Adipose tissue (tissue), 3 donors: ENCODE data around the gene NR4A1. TPM values are rescaled to one million over a fixed set of nuclear protein-coding genes. Genes with fewer than 3 reads are reported as not detected.

Experiments used
- H3K27ac ChIP-seq: one replicate; pipeline ENCODE4 v1.5.1; 2013; ENCODE audit warnings: low read depth, low read length
- WGBS, 3 donors: extraction: QIAGEN DNeasy Blood & Tissue Kit; methylation state at CpG; one replicate each; pipeline ENCODE4 v1.1.7; 2013; 5-methylcytosine and 5-hydroxymethylcytosine counted together
- polyA plus RNA-seq, 3 donors: library from polyadenylated mRNA; stranded (reverse); fragments of 200-250 nt; gene quantifications; one replicate each; pipeline ENCODE4 v1.2.3, GENCODE V29; 2013
- donor health status: healthy with polysubstance abuse.
- donor health status: Bipolar disorder and iron deficiency.
- donor health status: healthy.

Gene NR4A1
- polyA plus RNA-seq, 3 donors, result 41.8 to 1,093 (median 360) TPM

DNA sequence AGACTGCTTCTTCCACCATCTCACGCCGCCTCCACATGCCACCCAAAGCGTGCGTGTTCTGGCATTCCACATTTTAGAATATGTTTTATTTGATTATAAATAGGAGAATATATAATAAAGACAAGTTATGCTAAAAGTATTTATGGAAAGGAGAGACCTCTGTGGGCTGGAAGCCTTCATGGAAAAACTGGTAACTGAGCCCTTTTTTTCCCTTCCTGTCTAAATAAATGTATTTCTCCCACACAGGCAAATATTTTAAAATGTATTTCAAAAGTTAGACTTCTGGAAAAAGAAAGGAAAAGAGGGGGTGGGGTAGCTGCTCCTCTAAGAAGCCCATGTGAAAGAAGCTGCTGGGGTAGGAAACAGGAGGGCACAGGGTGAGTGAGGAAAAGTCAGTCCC is 16.1 kb upstream of the NR4A1 start:
- no peak overlapping the region for H3K27ac ChIP-seq
- 86 to 95% (median 89%) methylated on average over 4 of the region's 4 CpGs for WGBS, 3 donors

DNA sequence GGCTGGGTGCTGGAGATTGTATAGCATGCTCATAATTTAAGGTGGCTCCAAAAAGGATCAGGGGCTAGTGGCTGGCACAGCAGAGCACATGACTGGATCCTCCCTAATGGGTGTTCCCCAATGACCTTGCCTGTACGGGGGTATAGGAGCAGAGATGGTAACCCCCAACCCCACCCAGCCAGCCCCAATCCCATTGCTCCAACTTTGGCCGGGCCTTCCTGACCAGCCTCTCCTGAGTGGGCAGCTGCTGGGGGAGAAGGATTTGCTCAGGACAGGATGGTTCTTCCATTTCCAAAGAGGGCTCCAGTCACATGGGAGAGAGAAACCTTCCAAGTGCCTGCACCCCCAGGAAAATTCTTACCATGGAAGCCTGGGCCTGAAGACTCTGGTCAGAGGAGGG is 15.3 kb upstream of the NR4A1 start:
- no peak overlapping the region for H3K27ac ChIP-seq
- WGBS, 3 donors, result 69 to 85% (median 83%) methylated on average over 2 of the region's 2 CpGs

DNA sequence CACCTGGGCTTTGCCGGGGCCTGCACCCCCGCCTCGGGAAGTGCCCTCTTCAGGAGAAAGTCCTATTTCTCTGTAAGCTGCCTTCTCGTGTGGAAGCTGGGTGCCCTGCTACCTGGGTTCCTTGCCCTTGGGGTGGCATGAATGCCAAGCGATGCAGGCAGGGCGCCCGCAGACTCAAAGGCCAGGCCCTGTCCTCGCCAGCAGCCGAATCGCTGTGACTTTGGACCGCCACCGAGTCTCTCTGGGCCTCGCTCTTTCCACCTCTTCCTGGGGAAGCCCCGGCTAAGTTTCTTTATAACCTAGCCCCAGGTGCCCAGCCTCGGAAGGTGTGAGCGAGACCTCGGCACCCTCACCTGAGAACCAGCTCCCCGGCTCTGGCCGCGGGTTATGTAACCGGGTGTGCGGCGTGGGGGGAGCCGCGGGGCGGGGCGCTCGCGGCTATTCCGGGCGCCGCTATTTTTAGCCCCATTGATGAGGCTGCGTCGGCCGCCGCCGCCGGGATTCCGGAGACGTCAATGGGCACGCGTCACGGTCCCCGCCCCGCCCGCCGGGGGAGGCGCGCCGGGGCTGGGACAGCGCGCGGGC is 14.6 kb upstream of the NR4A1 start:
- WGBS, 3 donors, result 10 to 12% (median 11%) methylated on average over 35 to 48 of the region's 53 CpGs
- no peak overlapping the region for H3K27ac ChIP-seq

DNA sequence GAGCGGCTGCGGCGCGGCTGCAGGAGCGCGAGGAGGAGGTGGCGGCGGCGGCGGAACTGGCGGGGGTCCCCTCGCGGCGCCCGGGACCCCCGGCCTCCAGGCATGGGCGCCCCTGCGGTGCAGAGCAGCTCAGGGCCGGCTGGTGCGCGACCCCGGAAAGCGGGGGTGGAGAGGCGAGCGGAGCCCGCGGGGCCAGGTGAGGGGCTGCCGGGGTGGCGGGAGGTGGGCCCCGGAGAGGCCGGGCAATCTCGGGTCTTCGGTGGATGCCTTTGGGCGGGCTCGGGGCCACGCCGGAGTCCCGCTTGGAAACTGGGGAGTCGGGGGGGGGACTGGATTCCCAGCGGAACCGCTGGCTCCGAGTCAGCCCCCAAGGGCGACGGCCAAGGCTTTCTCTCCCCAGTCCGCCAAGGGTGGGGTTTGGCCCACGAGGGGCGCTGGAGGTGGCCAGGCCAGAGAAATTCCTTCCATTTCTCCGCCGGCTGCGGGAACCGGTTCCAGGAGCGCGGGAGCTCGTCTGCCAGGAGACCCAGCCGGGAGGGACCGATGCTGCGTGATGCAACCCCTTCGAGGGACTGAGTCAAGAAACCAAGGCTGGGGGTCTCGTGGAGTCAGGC is 13.9 kb upstream of the NR4A1 start:
- H3K27ac ChIP-seq, result no peak overlapping the region
- WGBS, 3 donors, result 1 to 2% (median 1%) methylated on average over 49 to 59 of the region's 59 CpGs

DNA sequence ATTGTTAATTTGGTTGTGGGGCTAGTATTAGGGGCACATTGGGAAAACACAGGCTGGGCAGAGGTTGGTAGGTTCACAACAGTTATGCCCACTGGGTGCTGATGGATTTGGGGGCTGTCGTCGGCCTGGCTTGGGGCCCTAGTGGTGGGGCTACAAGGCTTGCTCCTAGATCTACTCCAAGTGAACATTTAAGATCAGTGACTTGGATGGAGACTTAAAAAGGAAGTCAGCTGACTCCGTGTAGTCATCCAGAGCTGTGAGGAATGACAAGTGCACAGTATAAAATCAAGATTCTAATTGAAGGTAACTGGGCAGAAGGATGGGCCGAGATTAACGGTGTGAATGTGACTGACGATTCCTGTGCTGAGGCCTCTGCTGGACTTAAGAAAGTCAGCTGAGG is 12.8 kb upstream of the NR4A1 start:
- H3K27ac ChIP-seq, result no peak overlapping the region

DNA sequence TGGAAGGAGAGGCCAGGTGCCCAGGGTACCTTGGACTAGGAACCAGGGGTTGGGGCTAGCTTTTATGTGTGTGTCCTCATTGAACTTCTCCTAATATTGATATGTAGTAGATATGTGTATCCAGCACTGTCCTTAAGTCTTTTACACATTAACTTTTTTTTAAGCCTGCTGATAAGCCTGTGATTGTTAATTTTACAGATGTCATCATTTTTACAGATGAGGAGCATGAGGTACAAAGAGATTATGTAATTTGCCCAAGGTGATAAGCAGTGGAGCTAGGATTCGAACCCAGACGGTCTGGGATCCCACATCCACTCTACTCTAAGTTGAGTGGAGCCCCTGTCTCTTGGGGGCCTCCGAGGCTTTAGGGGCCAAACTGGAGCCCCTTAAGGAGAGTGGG is 10.2 kb upstream of the NR4A1 start:
- H3K27ac ChIP-seq, result no peak overlapping the region
- 75 to 85% (median 81%) methylated on average over 3 of the region's 3 CpGs for WGBS, 3 donors

More for the DNA sequence above, 12.8 kb upstream of the NR4A1 start:
- 70 to 73% (median 72%) methylated on average over 6 of the region's 6 CpGs for WGBS, 3 donors

DNA sequence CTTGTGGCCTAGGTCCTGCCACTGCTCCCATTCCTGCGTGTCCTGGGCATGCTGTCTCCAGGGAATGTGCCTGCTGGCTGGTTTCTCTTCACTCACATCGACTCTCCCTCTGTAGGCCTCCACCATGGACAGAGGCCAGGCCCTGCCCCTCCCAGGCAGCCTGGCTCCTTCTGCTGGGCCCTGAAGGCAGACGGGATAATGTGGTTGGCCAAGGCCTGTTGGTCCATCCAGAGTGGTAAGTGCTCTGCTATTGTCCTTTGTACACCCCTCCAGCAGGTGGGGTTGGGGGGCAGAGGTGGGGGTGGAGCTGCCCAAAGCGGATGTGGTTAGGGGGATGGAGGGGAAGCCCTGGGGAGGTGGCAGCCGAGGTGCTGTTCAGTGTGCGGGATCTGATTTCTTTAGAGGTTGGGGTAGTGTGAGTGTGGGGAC is 9.5 kb upstream of the NR4A1 start:
- no peak overlapping the region for H3K27ac ChIP-seq
- 52 to 53% (median 52%) methylated on average over 6 of the region's 6 CpGs for WGBS, 3 donors

DNA sequence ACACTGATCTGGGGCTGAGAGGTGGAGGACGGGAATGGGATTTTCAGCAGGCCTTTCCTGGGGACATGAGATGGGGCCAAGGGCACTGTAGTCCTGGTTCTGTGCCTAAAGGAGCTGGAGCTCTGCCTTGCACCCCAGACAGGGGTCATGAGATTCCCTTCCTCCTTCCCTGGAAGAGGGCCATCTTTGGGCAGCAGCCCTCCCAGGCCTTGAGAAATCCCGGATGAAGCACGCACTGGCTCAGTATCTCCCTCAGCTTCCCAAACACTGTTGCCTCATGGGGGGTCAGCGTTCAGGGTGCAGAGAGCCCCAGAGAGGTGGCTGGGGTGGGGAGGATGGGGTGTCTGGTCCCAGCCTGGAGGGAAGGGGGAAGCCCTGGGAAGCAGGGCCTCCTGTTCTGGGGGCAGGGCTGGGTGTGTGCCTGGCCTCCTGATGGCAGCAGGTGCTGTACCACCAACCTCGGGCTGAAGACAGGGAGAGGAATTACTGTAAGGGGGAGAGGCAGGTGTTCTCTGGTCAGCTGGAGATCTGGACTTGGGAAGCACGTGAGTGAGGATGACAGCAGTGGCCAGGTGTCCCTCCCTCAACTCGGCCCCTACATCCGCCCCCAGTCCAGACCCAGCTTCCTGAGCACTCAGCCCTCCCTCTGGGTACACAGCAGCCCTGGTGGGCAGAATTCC is 8.4 kb upstream of the NR4A1 start:
- no peak overlapping the region for H3K27ac ChIP-seq
- 71 to 83% (median 72%) methylated on average over 8 of the region's 8 CpGs for WGBS, 3 donors

DNA sequence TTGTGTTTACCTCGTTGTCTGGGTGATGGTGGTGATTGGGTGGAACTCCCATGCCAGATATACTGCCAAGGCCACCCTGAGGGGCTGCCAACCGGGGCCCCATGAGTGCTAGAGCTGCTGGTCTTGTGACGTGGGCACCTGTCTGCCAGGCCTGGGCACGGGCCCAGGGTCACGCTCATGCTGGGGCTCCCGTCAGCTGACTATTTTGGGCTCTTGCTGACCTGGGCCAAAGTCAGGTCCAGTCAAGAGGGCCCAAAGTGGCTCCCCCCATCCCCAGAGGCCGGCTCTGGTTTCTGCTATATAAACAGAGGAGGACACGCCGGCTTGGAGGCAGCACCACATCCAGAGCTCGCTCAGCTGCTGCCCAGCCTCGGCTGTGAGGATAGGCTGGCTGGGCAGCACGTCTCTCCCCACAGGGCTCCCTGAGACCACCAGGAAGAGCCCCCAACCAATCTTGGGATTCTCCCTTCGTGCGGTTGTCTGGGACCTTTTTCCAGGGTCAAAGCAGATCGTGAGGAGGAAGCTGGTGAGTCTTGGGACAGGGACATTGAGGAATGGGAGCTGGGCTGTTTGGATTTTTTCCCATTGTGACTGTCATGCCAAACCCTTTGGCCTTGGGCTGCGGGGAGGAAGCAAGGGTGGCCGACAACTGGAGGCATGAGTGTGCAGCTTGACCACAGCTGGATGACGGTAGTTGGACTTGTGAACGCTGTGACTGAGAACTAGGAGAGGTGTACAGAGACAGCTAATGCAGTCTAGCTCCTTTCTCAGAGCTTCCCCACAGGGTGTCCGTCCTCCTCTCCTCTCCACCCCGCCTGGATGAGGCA is 7.6 kb upstream of the NR4A1 start:
- 45 to 72% (median 60%) methylated on average over 21 of the region's 21 CpGs for WGBS, 3 donors
- no peak overlapping the region for H3K27ac ChIP-seq

DNA sequence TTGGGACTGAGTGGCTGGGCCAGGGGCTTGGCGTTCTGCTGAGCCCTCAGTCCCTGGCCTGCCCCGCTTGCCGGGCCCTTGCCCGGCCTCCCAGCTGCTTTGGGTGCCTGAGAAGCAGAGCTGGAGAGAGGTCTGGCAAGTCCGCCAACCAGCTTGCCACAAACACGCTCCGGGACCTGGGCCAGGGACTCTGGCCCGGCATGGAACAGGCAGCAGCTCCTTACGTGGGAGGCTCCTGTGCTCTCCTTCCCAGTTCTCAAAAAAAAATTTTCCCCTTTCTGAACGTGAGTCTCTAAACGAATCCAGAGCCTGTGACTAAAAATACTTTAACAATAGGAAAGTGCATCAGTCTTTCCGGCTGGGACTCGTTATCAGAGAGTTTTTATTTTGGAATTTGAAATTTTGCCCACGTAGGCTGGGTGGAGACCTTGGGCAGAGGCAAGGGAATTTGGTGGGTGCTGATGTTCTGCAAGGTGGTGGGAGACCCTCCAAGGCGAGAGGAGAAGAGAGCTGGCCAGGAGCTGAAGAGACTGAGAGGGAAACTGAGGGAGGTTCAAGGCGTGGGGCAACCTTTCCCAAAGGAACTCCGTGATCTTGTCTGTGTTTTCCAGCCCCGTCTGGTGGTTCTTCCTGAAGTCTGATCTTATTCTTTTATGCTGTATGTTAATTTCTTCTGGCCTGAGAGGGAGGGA is 6.8 kb upstream of the NR4A1 start:
- 38 to 52% (median 51%) methylated on average over 18 of the region's 18 CpGs for WGBS, 3 donors

DNA sequence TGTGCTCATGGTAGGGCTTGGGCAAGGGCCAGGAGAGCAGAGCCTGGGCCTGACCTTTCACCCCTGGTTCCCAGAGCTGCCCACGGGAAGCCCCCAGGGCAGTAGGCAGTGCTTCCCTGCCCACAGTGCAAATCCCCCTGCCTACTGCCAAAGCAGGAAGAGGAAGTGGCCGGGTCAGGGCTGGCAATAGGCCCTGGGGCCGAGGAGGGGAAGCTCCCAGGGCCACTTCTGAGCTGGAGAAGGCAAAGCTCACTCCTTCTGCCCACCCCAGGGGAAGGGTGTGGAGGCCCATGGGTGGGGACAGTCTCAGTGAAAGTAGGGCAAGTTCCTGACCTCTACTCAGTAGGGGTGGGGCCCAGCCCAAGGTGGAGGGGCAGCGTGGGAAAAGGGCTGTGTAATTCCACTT is 5.4 kb upstream of the NR4A1 start:
- WGBS, 3 donors, result 22 to 41% (median 23%) methylated on average over 4 of the region's 4 CpGs
- no peak overlapping the region for H3K27ac ChIP-seq

More for the DNA sequence above, 6.8 kb upstream of the NR4A1 start:
- H3K27ac ChIP-seq, result no peak overlapping the region

DNA sequence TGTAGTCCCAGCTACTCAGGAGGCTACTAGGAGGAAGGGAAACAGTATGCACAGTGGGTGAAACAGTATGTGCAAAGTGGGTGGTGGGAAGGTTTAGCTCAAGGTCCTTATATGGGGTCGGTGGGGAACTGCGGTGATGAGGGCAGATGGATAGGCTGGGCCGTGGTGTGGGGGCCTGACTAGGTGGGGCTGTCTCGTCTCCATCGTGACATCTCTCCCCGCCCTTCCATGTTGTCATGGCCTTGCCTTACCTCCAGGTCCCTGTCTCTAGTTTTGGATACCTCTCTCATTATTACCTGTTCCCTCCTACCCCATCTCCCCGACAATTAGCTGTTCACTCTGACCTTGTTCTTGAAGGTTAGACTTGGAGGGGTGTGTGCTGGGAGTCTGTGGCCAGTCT is 4.4 kb upstream of the NR4A1 start:
- 79 to 97% (median 93%) methylated on average over 7 of the region's 7 CpGs for WGBS, 3 donors
- no peak overlapping the region for H3K27ac ChIP-seq

DNA sequence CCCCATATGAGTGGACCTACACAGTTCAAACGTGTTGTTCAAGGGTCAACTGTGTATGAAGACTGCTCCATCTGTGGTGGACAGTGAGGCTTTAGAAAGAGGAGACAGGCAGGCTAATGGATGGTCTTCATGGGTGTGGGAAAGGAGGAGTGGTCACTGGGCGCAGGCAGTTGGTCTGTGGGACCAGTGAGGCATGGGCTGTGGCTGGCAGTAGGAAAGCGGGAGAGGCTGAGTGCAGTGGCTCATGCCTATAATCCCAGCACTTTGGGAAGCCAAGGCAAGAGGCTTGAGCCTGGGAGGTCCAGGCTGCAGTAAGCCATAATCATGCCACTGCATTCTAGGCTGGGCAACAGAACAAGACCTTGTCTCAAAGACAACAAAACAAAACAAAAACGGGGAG is 2.0 kb upstream of the NR4A1 start:
- 80% methylated on average over 4 of the region's 4 CpGs for WGBS, 3 donors
- H3K27ac ChIP-seq, result no peak overlapping the region

DNA sequence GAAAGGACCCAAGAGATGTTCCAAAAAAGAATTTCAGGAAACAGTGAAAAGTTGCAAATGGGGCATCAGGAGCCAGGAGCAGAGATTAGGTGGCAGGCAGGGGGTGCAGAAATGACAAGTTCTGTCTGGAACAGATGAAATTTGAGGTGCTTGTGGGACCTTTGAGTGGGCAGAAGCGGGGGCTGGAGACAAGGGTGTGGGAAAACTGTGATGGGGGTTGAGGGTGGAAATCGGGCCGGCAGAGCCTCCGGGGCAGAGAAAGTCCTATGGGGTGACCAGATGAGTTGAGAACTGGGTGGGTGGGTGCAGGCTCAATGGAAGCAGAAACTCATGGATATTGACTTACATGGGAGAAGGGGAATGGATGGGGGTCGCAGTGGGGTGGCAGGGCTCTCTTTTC is 1.6 kb upstream of the NR4A1 start:
- no peak overlapping the region for H3K27ac ChIP-seq
- 82 to 91% (median 85%) methylated on average over 5 of the region's 5 CpGs for WGBS, 3 donors

DNA sequence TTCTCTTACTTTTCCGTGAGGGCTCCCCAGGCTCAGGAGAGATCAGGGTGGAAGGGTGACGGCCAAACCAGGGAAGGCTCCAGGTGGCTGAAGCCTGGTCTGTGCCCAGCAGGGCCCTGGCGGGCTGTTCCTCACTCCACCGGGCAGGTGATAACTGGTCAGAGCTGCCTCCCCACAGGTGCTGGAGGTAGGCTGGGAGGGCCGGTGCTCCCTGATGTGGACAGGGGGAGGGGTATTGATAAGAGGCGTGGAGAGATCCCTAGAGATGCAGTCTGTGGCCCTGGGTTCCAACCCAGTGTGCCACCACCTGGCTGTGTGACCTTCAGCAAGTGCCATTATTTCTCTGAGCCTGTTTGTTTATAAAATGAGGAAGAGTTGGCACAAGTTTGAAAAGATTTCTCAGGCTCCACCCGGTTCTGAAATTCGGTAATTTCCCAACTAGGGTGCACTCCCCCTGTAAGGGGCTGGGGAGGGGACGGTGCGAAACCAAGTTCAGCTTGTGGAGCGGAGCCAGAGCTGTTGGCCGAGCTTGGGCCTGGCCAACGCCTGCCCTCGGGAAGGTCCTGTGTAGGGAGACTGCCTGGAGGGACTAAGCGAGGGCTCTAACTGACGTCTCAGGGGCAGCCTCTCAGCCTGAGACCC is 1.0 kb upstream of the NR4A1 start:
- WGBS, 3 donors, result 13 to 29% (median 29%) methylated on average over 16 of the region's 16 CpGs

DNA sequence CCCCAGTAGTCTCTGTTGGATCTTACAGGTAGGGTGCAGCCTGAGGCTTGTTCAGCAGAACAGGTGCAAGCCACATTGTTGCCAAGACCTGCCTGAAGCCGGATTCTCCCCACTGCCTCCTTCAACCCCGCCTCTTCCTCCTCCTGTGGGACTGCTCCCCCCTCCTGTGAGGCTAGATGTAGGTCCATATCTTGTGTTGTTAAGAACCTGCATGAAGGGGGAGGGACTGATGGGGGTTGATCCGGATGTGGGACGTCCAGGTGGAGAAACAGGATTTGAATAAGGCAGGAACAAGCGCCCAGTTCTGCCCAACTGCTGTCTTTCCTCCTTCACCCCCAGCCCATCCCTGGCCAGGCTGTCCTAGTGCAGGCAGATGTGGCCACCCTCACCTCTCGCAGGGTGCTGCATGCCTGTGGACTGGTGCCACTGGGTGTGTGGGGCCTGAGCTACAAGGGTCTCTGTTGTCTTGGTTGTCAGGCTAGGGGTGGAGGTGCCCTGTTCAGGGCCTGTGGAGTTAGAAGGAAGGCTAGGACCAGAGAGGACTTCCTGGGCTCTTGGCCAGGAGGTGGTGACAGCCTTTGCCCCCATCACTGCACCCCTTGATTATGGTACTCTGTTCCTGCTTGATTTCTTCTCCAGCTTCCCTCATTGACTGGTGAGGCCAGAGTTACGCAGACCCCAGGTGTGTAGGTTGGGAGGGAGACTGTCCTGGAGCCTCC is 1.4 kb downstream of the NR4A1 start:
- H3K27ac ChIP-seq, result no peak overlapping the region
- WGBS, 3 donors, result 36 to 73% (median 65%) methylated on average over 7 of the region's 7 CpGs

More for the DNA sequence above, 1.0 kb upstream of the NR4A1 start:
- no peak overlapping the region for H3K27ac ChIP-seq

DNA sequence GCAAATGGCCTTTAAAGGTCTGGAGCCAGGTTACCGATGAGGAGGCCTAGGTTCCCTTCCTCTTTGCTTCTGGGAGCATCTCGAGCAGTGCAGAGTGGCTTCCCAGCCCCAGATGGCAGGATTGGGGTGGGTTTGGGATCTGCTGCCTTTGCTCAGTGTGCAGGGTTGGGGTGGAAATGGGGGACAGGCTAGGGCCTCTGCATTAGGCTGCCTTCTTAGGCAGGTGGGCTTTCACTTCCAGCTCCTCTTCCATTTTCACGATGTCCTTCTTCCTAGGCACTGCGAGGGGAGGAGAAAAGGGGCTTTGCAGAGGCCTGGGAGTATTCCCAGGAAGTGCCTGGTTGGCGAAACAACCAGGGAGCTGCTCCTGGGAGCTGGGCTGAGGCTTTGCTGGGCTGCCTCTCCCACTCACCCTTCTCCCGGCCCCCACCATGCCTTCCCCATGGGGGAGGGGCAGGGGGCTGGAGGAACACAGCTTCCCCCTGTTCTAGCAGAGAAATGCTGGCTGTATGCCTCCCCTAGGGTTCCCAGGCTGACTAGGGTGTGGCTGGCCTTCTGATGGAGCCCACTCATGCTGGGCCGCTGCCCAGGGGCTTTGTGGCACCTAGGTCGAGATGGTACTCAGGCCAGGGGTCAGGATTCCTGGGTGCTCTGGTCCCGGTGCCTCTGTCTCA is 2.4 kb downstream of the NR4A1 start:
- 74 to 83% (median 80%) methylated on average over 9 of the region's 9 CpGs for WGBS, 3 donors
- H3K27ac ChIP-seq, result no peak overlapping the region
